KMS-11 (cell line): Measurements from ENCODE around the gene BPIFA1.

Experiments
- H2AFZ ChIP-seq: fragments of 200-600 bp; sonication (generic); 2 replicates; pipeline ENCODE4 v1.6.1; 2016; ENCODE audit warnings: antibody characterized with exemption, mixed run types, low read depth
- H3K27ac ChIP-seq: fragments of 200-600 bp; sonication (generic); 2 replicates; pipeline ENCODE4 v1.6.1; 2016; ENCODE audit warnings: mild to moderate bottlenecking, mixed run types
- H3K27me3 ChIP-seq: fragments of 200-600 bp; sonication (generic); 2 replicates; pipeline ENCODE4 v1.6.1; 2017; ENCODE audit warnings: mild to moderate bottlenecking, low read depth, mixed run types, moderate library complexity; ENCODE audit not compliant: insufficient read depth
- H3K36me3 ChIP-seq: fragments of 200-600 bp; sonication (generic); 2 replicates; pipeline ENCODE4 v1.6.1; 2017; ENCODE audit warnings: mild to moderate bottlenecking, mixed run types; ENCODE audit not compliant: insufficient read depth
- H3K4me1 ChIP-seq: fragments of 200-600 bp; sonication (generic); 2 replicates; pipeline ENCODE4 v1.6.1; 2016; ENCODE audit warnings: mild to moderate bottlenecking, low read depth, mixed run types; ENCODE audit not compliant: poor library complexity, severe bottlenecking
- H3K4me2 ChIP-seq: fragments of 200-600 bp; sonication (generic); 2 replicates; pipeline ENCODE4 v1.7.0; 2016; ENCODE audit warnings: mild to moderate bottlenecking, mixed run types
- H3K4me3 ChIP-seq: fragments of 200-600 bp; sonication (generic); IDR thresholded peaks from 2 replicates; pipeline ENCODE4 v1.6.1; 2017; ENCODE audit warnings: low read depth, low read length, mixed read lengths; ENCODE audit not compliant: insufficient read depth
- H3K79me2 ChIP-seq: fragments of 200-600 bp; sonication (generic); 2 replicates; pipeline ENCODE4 v1.6.1; 2016; ENCODE audit warnings: low read depth, mixed run types; ENCODE audit not compliant: insufficient read depth
- H3K9ac ChIP-seq: fragments of 200-600 bp; sonication (generic); 2 replicates; pipeline ENCODE4 v1.6.1; 2016; ENCODE audit warnings: mild to moderate bottlenecking, mixed run types
- H4K20me1 ChIP-seq: fragments of 200-600 bp; sonication (generic); 2 replicates; pipeline ENCODE4 v1.6.1; 2016; ENCODE audit warnings: mild to moderate bottlenecking, mixed run types; ENCODE audit not compliant: insufficient read depth
- TF ChIP-seq, protein P1 (sequence below): fragments of 200-600 bp; sonication (generic); conservative IDR thresholded peaks from 2 replicates; pipeline ENCODE4 v1.6.1; 2017; ENCODE audit warnings: low read depth, mild to moderate bottlenecking, antibody characterized with exemption, low read length, moderate library complexity, mixed read lengths

Gene BPIFA1

DNA sequence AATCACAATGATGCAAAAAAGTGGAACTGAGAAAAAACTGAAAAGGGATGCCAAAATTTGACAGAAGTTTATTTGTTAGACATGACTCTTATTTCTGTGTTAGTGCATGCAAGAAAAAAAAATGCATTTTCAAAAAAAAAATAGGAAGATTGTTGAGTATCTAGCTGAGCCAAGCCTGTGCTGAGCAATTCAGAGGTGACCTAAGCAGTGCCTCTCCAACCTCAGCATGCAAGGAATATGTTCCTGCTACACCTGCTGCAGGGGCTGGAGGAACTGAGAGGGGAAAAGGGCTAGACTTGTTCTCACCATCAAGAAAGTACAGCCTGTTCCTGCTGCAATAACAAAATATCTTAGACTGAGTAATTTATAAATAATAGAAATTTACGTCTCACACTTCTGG, 43.8 kb upstream of the BPIFA1 start:
- TF ChIP-seq, protein P1, sequence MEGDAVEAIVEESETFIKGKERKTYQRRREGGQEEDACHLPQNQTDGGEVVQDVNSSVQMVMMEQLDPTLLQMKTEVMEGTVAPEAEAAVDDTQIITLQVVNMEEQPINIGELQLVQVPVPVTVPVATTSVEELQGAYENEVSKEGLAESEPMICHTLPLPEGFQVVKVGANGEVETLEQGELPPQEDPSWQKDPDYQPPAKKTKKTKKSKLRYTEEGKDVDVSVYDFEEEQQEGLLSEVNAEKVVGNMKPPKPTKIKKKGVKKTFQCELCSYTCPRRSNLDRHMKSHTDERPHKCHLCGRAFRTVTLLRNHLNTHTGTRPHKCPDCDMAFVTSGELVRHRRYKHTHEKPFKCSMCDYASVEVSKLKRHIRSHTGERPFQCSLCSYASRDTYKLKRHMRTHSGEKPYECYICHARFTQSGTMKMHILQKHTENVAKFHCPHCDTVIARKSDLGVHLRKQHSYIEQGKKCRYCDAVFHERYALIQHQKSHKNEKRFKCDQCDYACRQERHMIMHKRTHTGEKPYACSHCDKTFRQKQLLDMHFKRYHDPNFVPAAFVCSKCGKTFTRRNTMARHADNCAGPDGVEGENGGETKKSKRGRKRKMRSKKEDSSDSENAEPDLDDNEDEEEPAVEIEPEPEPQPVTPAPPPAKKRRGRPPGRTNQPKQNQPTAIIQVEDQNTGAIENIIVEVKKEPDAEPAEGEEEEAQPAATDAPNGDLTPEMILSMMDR: no peak
- H3K27ac ChIP-seq: no peak overlapping the region
- no peaks in the 10 kb centered on the region for H3K4me1 ChIP-seq

GRCh38 chr20:33192912-33193501, 42.8 kb upstream of the BPIFA1 start:
- no peak overlapping the region for H3K9ac ChIP-seq
- peaks cover 26% of the 10 kb centered on the region; the same call in 1 of the 2 replicates for H3K27me3 ChIP-seq
- TF ChIP-seq, protein P1: no peak
- no peak overlapping the region for H2AFZ ChIP-seq
- no peaks in the 10 kb centered on the region for H3K4me1 ChIP-seq
- no peak overlapping the region for H3K27ac ChIP-seq
- no peak overlapping the region for H3K4me3 ChIP-seq
- H3K36me3 ChIP-seq: no peaks in the 10 kb centered on the region
- no peak overlapping the region for H3K4me2 ChIP-seq
- no peaks in the 10 kb centered on the region for H3K79me2 ChIP-seq
- H4K20me1 ChIP-seq: no peaks in the 10 kb centered on the region

More for the DNA sequence above, 43.8 kb upstream of the BPIFA1 start:
- Histone ChIP-seq H3K4me3 (no peak overlapping the region), H3K27me3 (peaks cover 26% of the 10 kb centered on the region; the same call in 1 of the 2 replicates), H4K20me1 (no peaks in the 10 kb centered on the region), H2AFZ (no peak overlapping the region), H3K36me3 (no peaks in the 10 kb centered on the region), H3K4me2 (no peak overlapping the region), H3K9ac (no peak overlapping the region), H3K79me2 (no peaks in the 10 kb centered on the region)

- Histone ChIP-seq H3K9ac (no peak overlapping the region), H3K4me2 (no peak overlapping the region), H3K27ac (no peak overlapping the region), H3K4me3 (no peak overlapping the region), H3K4me1 (no peaks in the 10 kb centered on the region), H4K20me1 (no peaks in the 10 kb centered on the region), H3K79me2 (no peaks in the 10 kb centered on the region), H3K27me3 (peaks cover 32% of the 10 kb centered on the region; the same call in 1 of the 2 replicates), H2AFZ (no peak overlapping the region), H3K36me3 (no peaks in the 10 kb centered on the region)
- TF ChIP-seq, protein P1: no peak
These were observed 36.8 kb upstream of the BPIFA1 start for GRCh38 chr20:33199026-33199425.

GRCh38 chr20:33202451-33202850, 33.3 kb upstream of the BPIFA1 start:
- H3K4me2 ChIP-seq: no peak overlapping the region
- no peak overlapping the region for H3K27ac ChIP-seq
- H3K27me3 ChIP-seq: peaks cover 28% of the 10 kb centered on the region; the same call in 1 of the 2 replicates
- H4K20me1 ChIP-seq: no peaks in the 10 kb centered on the region
- no peak overlapping the region for H3K4me3 ChIP-seq
- no peak overlapping the region for H2AFZ ChIP-seq
- H3K36me3 ChIP-seq: no peaks in the 10 kb centered on the region
- H3K79me2 ChIP-seq: no peaks in the 10 kb centered on the region
- TF ChIP-seq, protein P1: no peak
- no peaks in the 10 kb centered on the region for H3K4me1 ChIP-seq
- no peak overlapping the region for H3K9ac ChIP-seq
